OCI-LY1 (cell line): ENCODE results near the gene NDUFS4.

ENCODE experiments used
- EZH2 ChIP-seq: fragments of 200-600 bp; sonication (generic), shearing (Covaris generic); IDR thresholded peaks from 2 replicates; pipeline ENCODE4 v1.8.0; 2017; ENCODE audit warnings: borderline replicate concordance, mixed run types, mild to moderate bottlenecking, antibody characterized with exemption, low read length, moderate library complexity, mixed read lengths
- TF ChIP-seq, protein P1 (sequence below): fragments of 200-600 bp; sonication (generic), shearing (Covaris generic); IDR thresholded peaks from 2 replicates; pipeline ENCODE4 v1.5.1; 2017; ENCODE audit warnings: mild to moderate bottlenecking, antibody characterized with exemption, low read length, moderate library complexity, mixed read lengths

- no peak for TF ChIP-seq EZH2
- TF ChIP-seq, protein P1, sequence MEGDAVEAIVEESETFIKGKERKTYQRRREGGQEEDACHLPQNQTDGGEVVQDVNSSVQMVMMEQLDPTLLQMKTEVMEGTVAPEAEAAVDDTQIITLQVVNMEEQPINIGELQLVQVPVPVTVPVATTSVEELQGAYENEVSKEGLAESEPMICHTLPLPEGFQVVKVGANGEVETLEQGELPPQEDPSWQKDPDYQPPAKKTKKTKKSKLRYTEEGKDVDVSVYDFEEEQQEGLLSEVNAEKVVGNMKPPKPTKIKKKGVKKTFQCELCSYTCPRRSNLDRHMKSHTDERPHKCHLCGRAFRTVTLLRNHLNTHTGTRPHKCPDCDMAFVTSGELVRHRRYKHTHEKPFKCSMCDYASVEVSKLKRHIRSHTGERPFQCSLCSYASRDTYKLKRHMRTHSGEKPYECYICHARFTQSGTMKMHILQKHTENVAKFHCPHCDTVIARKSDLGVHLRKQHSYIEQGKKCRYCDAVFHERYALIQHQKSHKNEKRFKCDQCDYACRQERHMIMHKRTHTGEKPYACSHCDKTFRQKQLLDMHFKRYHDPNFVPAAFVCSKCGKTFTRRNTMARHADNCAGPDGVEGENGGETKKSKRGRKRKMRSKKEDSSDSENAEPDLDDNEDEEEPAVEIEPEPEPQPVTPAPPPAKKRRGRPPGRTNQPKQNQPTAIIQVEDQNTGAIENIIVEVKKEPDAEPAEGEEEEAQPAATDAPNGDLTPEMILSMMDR: no peak
Observed at GRCh38 chr5:53554444-53554843, 6.0 kb upstream of the NDUFS4 start.
